DND-41 (cell line): ENCODE measurements around the gene LONP2.

Experiments
- EZH2 ChIP-seq: IDR thresholded peaks from 3 replicates; pipeline ENCODE4 v1.6.1; 2012; ENCODE audit warnings: borderline replicate concordance, low read depth, mild to moderate bottlenecking, moderate library complexity, low read length, inconsistent platforms; ENCODE audit not compliant: severe bottlenecking
- TF ChIP-seq, protein P1 (sequence below): IDR thresholded peaks from 2 replicates; pipeline ENCODE4 v1.5.1; 2012; ENCODE audit warnings: borderline replicate concordance, low read length, moderate library complexity, mild to moderate bottlenecking; ENCODE audit not compliant: poor library complexity, severe bottlenecking; ENCODE audit errors: extremely low read depth

DNA sequence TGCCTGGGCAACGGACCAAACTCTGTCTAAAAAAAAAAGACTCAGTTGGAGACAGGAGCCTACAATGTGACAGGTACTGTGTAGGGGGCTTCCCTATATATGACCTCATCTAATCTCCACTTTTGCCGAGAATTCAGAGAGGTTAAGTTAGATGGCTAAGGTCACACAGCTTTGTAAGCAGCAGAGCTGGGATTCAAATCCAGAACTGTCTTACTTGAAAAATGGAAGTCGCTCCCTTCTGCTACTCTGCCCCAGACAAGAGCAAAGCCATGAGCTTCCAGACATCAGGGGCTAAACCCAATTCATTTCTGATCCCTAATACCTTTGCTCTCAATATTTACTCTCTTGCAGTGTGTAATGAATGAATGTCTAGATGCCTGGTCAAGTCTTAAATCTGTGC, 46.8 kb upstream of the LONP2 start:
- TF ChIP-seq, protein P1, sequence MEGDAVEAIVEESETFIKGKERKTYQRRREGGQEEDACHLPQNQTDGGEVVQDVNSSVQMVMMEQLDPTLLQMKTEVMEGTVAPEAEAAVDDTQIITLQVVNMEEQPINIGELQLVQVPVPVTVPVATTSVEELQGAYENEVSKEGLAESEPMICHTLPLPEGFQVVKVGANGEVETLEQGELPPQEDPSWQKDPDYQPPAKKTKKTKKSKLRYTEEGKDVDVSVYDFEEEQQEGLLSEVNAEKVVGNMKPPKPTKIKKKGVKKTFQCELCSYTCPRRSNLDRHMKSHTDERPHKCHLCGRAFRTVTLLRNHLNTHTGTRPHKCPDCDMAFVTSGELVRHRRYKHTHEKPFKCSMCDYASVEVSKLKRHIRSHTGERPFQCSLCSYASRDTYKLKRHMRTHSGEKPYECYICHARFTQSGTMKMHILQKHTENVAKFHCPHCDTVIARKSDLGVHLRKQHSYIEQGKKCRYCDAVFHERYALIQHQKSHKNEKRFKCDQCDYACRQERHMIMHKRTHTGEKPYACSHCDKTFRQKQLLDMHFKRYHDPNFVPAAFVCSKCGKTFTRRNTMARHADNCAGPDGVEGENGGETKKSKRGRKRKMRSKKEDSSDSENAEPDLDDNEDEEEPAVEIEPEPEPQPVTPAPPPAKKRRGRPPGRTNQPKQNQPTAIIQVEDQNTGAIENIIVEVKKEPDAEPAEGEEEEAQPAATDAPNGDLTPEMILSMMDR, result no peak
- TF ChIP-seq EZH2, result no peak
